Smooth muscle cell (in vitro differentiated cells): Measurements from ENCODE around the gene PFDN5. TPM values are rescaled to one million over a fixed set of nuclear protein-coding genes. Genes with fewer than 3 reads are reported as not detected.
A peak's percentile ranks its signal among the peaks of the same experiment; 100 is the strongest.

Experiments
- DNase-seq: peaks from one replicate; lab custom pipeline; 2025; ENCODE audit not compliant: unreplicated experiment; lab: John Stamatoyannopoulos, UW
- H2AFZ ChIP-seq: fragments of 200-600 bp; sonication (generic); 2 replicates; pipeline ENCODE4 v1.6.0; 2016; ENCODE audit warnings: antibody characterized with exemption, low read depth, mild to moderate bottlenecking
- H3F3A ChIP-seq: fragments of 200-600 bp; sonication (generic); 2 replicates; pipeline ENCODE4 v1.6.0; 2017; ENCODE audit warnings: antibody characterized with exemption, low read depth
- H3K27ac ChIP-seq: fragments of 200-600 bp; sonication (generic); 2 replicates; pipeline ENCODE4 v1.5.1; 2016; ENCODE audit warnings: low read depth, mild to moderate bottlenecking
- H3K27me3 ChIP-seq: fragments of 200-600 bp; sonication (generic); 2 replicates; pipeline ENCODE4 v1.6.1; 2016; ENCODE audit warnings: low read depth, mild to moderate bottlenecking
- H3K36me3 ChIP-seq: fragments of 200-600 bp; sonication (generic); 2 replicates; pipeline ENCODE4 v1.5.1; 2016; ENCODE audit warnings: low read depth
- H3K4me1 ChIP-seq: fragments of 200-600 bp; sonication (generic); 2 replicates; pipeline ENCODE4 v1.5.1; 2016; ENCODE audit warnings: low read depth
- H3K4me2 ChIP-seq: fragments of 200-600 bp; sonication (generic); 2 replicates; pipeline ENCODE4 v1.6.0; 2016; ENCODE audit warnings: mild to moderate bottlenecking
- H3K4me3 ChIP-seq: fragments of 200-600 bp; sonication (generic); 2 replicates; pipeline ENCODE4 v1.5.1; 2016; ENCODE audit warnings: mild to moderate bottlenecking
- H3K79me2 ChIP-seq: fragments of 200-600 bp; sonication (generic); 2 replicates; pipeline ENCODE4 v1.6.0; 2016; ENCODE audit warnings: low read depth, mild to moderate bottlenecking
- H3K9ac ChIP-seq: fragments of 200-600 bp; sonication (generic); 2 replicates; pipeline ENCODE4 v1.6.0; 2016; ENCODE audit warnings: low read depth
- H3K9me3 ChIP-seq: fragments of 200-600 bp; sonication (generic); replicated peaks from 2 replicates; pipeline ENCODE4 v1.5.1; 2016; ENCODE audit warnings: low read depth
- H4K20me1 ChIP-seq: fragments of 200-600 bp; sonication (generic); 2 replicates; pipeline ENCODE4 v1.6.0; 2016; ENCODE audit warnings: low read depth
- CTCF ChIP-seq: fragments of 200-600 bp; sonication (generic); IDR thresholded peaks from 2 replicates; pipeline ENCODE4 v1.5.1; 2017; ENCODE audit warnings: borderline replicate concordance, mild to moderate bottlenecking, antibody characterized with exemption; ENCODE audit not compliant: insufficient read depth, poor library complexity, severe bottlenecking
- WGBS: methylation state at CpG from one replicate; pipeline ENCODE4 v1.1.7; 2016; ENCODE audit warnings: low lambda C conversion rate; 5-methylcytosine and 5-hydroxymethylcytosine counted together
- polyA plus RNA-seq: library from polyadenylated mRNA; unstranded; fragments of >200 nt; fragmentation: Nextera tagmentation; extraction: Ambion mirVana; gene quantifications from 2 replicates; pipeline ENCODE4 v1.2.1, GENCODE V29; 2016
- total RNA-seq: library from RNA; depleted of rRNA; stranded (reverse); fragments of >200 nt; gene quantifications from 2 replicates; pipeline ENCODE4 v1.2.3, GENCODE V29; 2014

The PFDN5 gene
- total and polyA plus RNA-seq, 2 experiments from 2014 or later: 416 to 523 TPM

GRCh38 chr12:53298164-53298563, 2.8 kb downstream of the PFDN5 start:
- Histone ChIP-seq H3K4me3 (no peak overlapping the region), H3K9me3 (no peaks in the 10 kb centered on the region), H3K4me2 (no peak overlapping the region), H3K9ac (no peak overlapping the region), H2AFZ (no peak overlapping the region), H3F3A (peaks cover 31% of the 10 kb centered on the region), H3K79me2 (peaks cover 46% of the 10 kb centered on the region), H3K36me3 (no peaks in the 10 kb centered on the region), H3K27me3 (no peaks in the 10 kb centered on the region), H3K27ac (peak overlapping the region; percentile 94), H3K4me1 (peaks cover 25% of the 10 kb centered on the region), H4K20me1 (no peaks in the 10 kb centered on the region)
- 70% methylated on average over 5 of the region's 5 CpGs for WGBS
- DNase-seq: no peak
- TF ChIP-seq CTCF: no peak

- Histone ChIP-seq H3K27ac (peak overlapping the region; percentile 94), H3F3A (peaks cover 27% of the 10 kb centered on the region), H3K9ac (peak overlapping the region; percentile 87), H3K4me2 (peak overlapping the region; percentile 93), H3K79me2 (peaks cover 46% of the 10 kb centered on the region), H2AFZ (no peak overlapping the region), H3K4me1 (peaks cover 25% of the 10 kb centered on the region), H3K27me3 (no peaks in the 10 kb centered on the region), H3K36me3 (no peaks in the 10 kb centered on the region), H3K9me3 (no peaks in the 10 kb centered on the region), H3K4me3 (peak overlapping the region; percentile 85), H4K20me1 (no peaks in the 10 kb centered on the region)
- no peak for DNase-seq
- WGBS: 58% methylated on average over 5 of the region's 5 CpGs
- no peak for TF ChIP-seq CTCF
These were observed 3.7 kb downstream of the PFDN5 start for GRCh38 chr12:53299101-53299453.

- peaks cover 46% of the 10 kb centered on the region for H3K79me2 ChIP-seq
- H3F3A ChIP-seq: peaks cover 26% of the 10 kb centered on the region
- H3K9ac ChIP-seq: peak within 1 kb of the TSS; percentile 87
- peak; percentile 3 for TF ChIP-seq CTCF
- peaks cover 25% of the 10 kb centered on the region for H3K4me1 ChIP-seq
- DNase-seq: peak; percentile 68
- peak within 1 kb of the TSS; percentile 55 for H2AFZ ChIP-seq
- peak within 1 kb of the TSS; percentile 85 for H3K4me3 ChIP-seq
- H3K36me3 ChIP-seq: no peaks in the 10 kb centered on the region
- H3K4me2 ChIP-seq: peak within 1 kb of the TSS; percentile 93
- WGBS: 2% methylated on average over 50 of the region's 51 CpGs
- H4K20me1 ChIP-seq: no peaks in the 10 kb centered on the region
- no peaks in the 10 kb centered on the region for H3K27me3 ChIP-seq
- H3K9me3 ChIP-seq: no peaks in the 10 kb centered on the region
- peak within 1 kb of the TSS; percentile 94 for H3K27ac ChIP-seq
These were observed 4.3 kb downstream of the PFDN5 start, which contains the start of gene MYG1 for GRCh38 chr12:53299454-53300180. Gene MYG1 (plus strand): TSS chr12:53299695. CDS start chr12:53299738, 43 bp downstream.

DNA sequence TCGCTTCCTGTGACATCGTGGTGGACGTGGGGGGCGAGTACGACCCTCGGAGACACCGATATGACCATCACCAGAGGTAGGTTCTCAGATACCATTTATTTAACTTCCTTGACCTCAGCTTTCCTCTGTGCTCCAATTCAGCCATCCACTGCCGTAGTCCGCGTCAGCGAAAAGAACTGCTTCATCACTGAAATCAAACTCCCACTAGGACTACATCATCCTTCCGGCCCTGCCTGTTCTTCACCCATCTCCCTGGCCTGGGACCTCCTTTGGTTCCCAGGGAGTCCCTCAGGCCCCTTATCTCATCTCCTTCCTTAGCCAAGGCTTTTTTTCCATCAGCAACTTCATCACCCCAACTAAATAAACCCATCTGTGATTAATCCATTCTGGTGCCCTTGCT, 4.8 kb downstream of the PFDN5 start:
- WGBS: 7% methylated on average over 12 of the region's 12 CpGs
- Histone ChIP-seq H3K4me2 (peak overlapping the region; percentile 93), H3K9ac (peak overlapping the region; percentile 87), H3K27ac (peak overlapping the region; percentile 94), H3K79me2 (peaks cover 46% of the 10 kb centered on the region), H4K20me1 (no peaks in the 10 kb centered on the region), H3K4me3 (peak overlapping the region; percentile 85), H3F3A (peaks cover 22% of the 10 kb centered on the region), H3K36me3 (no peaks in the 10 kb centered on the region), H2AFZ (peak overlapping the region; percentile 55), H3K9me3 (no peaks in the 10 kb centered on the region), H3K27me3 (no peaks in the 10 kb centered on the region), H3K4me1 (peaks cover 25% of the 10 kb centered on the region)
- TF ChIP-seq CTCF: no peak
- DNase-seq: no peak
